Loucy (cell line): ENCODE data around the gene ALK.

ENCODE experiments used
- H2AFZ ChIP-seq: fragments of 200-600 bp; sonication (generic); 2 replicates; pipeline ENCODE4 v1.6.0; 2016; ENCODE audit warnings: antibody characterized with exemption, mild to moderate bottlenecking, low read length, moderate library complexity
- H3F3A ChIP-seq: fragments of 200-600 bp; 2 replicates; pipeline ENCODE4 v1.6.0; 2016; ENCODE audit warnings: antibody characterized with exemption, low read depth, mild to moderate bottlenecking
- H3K27me3 ChIP-seq: fragments of 200-600 bp; sonication (generic); 2 replicates; pipeline ENCODE4 v1.6.1; 2014; ENCODE audit warnings: low read length, mild to moderate bottlenecking; ENCODE audit not compliant: insufficient read depth, poor library complexity, severe bottlenecking
- H3K36me3 ChIP-seq: fragments of 200-600 bp; sonication (generic); 2 replicates; pipeline ENCODE4 v1.6.1; 2016; ENCODE audit warnings: low read length; ENCODE audit not compliant: insufficient read depth
- H3K4me1 ChIP-seq: fragments of 200-600 bp; sonication (generic); 2 replicates; pipeline ENCODE4 v1.5.1; 2014; ENCODE audit warnings: low read length, mild to moderate bottlenecking; ENCODE audit not compliant: insufficient read depth, poor library complexity, severe bottlenecking
- H3K4me2 ChIP-seq: fragments of 200-600 bp; sonication (generic); 2 replicates; pipeline ENCODE4 v1.6.0; 2014; ENCODE audit warnings: antibody characterized with exemption, low read length, low read depth, mild to moderate bottlenecking; ENCODE audit not compliant: poor library complexity, severe bottlenecking
- H3K4me3 ChIP-seq: fragments of 200-600 bp; sonication (generic); 2 replicates; pipeline ENCODE4 v1.5.1; 2014; ENCODE audit warnings: low read length, mild to moderate bottlenecking, mixed read lengths; ENCODE audit not compliant: poor library complexity, severe bottlenecking
- H3K79me2 ChIP-seq: fragments of 200-600 bp; sonication (generic); 2 replicates; pipeline ENCODE4 v1.6.1; 2014; ENCODE audit warnings: low read length; ENCODE audit not compliant: insufficient read depth
- H3K9ac ChIP-seq: fragments of 200-600 bp; sonication (generic); 2 replicates; pipeline ENCODE4 v1.6.0; 2014; ENCODE audit warnings: mild to moderate bottlenecking, low read depth, low read length, moderate library complexity; ENCODE audit not compliant: poor library complexity, severe bottlenecking
- H3K9me2 ChIP-seq: fragments of 200-600 bp; sonication (generic); replicated peaks from 2 replicates; pipeline ENCODE4 v1.6.1; 2016; ENCODE audit warnings: low read depth, low read length, mixed read lengths
- H3K9me3 ChIP-seq: fragments of 200-600 bp; sonication (generic); 2 replicates; pipeline ENCODE4 v1.6.1; 2014; ENCODE audit warnings: mild to moderate bottlenecking, antibody characterized with exemption, low read length, low read depth; ENCODE audit not compliant: insufficient read depth
- H4K20me1 ChIP-seq: fragments of 200-600 bp; sonication (generic); 2 replicates; pipeline ENCODE4 v1.6.0; 2014; ENCODE audit warnings: antibody characterized with exemption, low read length, mild to moderate bottlenecking; ENCODE audit not compliant: insufficient read depth, poor library complexity, severe bottlenecking
- EZH2phosphoT487 ChIP-seq: fragments of 200-600 bp; IDR thresholded peaks from 2 replicates; pipeline ENCODE4 v1.6.1; 2018; ENCODE audit warnings: antibody characterized with exemption, mild to moderate bottlenecking, moderate library complexity, borderline replicate concordance
- TF ChIP-seq, protein P1 (sequence below): fragments of 200-600 bp; sonication (generic); conservative IDR thresholded peaks from 2 replicates; pipeline ENCODE4 v1.5.1; 2014; ENCODE audit warnings: mild to moderate bottlenecking, antibody characterized with exemption, low read length

Gene ALK

DNA sequence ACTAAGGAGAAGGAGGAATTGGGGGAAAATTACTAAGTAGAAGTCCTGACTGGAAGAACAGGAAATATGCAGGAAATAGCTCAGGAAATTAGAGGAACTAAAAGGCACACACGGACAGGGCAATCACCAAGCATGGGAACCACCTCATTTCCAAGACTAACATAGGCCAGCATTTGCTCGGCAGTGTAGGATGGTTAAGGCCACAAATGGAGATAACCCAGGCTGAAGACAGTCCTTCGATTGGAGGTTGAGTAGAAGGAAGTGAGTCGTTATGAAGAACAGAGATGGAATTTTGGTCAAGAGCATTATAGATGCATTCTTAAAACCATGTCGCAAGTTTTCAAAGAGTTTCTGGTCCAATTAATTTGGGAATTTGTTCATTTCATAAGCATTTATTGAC, 401.4 kb downstream of the ALK start:
- Histone ChIP-seq H3K4me3 (no peak overlapping the region), H4K20me1 (no peaks in the 10 kb centered on the region), H3K9me3 (no peaks in the 10 kb centered on the region), H3K4me1 (no peaks in the 10 kb centered on the region), H3K9ac (no peak overlapping the region), H2AFZ (no peak overlapping the region), H3K27me3 (no peaks in the 10 kb centered on the region), H3K36me3 (no peaks in the 10 kb centered on the region), H3K79me2 (no peaks in the 10 kb centered on the region), H3F3A (no peaks in the 10 kb centered on the region), H3K9me2 (no peaks in the 10 kb centered on the region), H3K4me2 (no peak overlapping the region)
- TF ChIP-seq, protein P1, sequence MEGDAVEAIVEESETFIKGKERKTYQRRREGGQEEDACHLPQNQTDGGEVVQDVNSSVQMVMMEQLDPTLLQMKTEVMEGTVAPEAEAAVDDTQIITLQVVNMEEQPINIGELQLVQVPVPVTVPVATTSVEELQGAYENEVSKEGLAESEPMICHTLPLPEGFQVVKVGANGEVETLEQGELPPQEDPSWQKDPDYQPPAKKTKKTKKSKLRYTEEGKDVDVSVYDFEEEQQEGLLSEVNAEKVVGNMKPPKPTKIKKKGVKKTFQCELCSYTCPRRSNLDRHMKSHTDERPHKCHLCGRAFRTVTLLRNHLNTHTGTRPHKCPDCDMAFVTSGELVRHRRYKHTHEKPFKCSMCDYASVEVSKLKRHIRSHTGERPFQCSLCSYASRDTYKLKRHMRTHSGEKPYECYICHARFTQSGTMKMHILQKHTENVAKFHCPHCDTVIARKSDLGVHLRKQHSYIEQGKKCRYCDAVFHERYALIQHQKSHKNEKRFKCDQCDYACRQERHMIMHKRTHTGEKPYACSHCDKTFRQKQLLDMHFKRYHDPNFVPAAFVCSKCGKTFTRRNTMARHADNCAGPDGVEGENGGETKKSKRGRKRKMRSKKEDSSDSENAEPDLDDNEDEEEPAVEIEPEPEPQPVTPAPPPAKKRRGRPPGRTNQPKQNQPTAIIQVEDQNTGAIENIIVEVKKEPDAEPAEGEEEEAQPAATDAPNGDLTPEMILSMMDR, result no peak
- TF ChIP-seq EZH2phosphoT487, result no peak

DNA sequence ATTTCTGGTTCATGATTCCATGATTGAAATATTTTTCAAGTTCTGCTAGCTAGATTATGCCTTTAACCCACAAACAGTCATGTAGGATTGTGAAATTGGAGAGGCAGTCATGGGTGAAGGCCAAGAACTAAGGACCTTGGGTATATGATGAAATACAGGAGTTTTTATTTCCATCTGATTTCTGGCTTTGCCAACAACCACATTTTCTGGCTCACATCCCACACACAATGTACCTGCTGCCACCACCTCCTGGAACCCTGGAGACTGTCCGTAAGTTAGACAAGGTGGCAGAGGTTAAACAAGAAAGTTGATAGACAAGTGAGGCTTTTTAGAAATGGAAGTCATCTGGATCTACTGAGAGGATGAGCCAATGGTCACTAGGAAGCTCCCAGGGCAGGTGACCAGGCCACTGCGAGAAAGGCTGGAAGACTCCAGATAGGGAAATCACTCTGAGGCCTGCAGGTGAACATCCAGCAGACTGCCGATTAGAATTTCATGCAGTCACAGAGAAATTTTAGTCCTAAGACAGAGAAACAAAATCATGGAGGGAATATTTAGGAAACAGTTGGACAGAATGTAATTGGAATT, 402.0 kb downstream of the ALK start:
- no peaks in the 10 kb centered on the region for H3K4me1 ChIP-seq
- no peaks in the 10 kb centered on the region for H3K27me3 ChIP-seq
- H3K4me3 ChIP-seq, result no peak overlapping the region
- H4K20me1 ChIP-seq, result no peaks in the 10 kb centered on the region
- no peaks in the 10 kb centered on the region for H3K79me2 ChIP-seq
- H3K9me3 ChIP-seq, result no peaks in the 10 kb centered on the region
- H3K9me2 ChIP-seq, result no peaks in the 10 kb centered on the region
- H2AFZ ChIP-seq, result no peak overlapping the region
- no peaks in the 10 kb centered on the region for H3K36me3 ChIP-seq
- no peaks in the 10 kb centered on the region for H3F3A ChIP-seq
- H3K4me2 ChIP-seq, result no peak overlapping the region
- TF ChIP-seq, protein P1, result no peak
- TF ChIP-seq EZH2phosphoT487, result no peak
- H3K9ac ChIP-seq, result no peak overlapping the region

DNA sequence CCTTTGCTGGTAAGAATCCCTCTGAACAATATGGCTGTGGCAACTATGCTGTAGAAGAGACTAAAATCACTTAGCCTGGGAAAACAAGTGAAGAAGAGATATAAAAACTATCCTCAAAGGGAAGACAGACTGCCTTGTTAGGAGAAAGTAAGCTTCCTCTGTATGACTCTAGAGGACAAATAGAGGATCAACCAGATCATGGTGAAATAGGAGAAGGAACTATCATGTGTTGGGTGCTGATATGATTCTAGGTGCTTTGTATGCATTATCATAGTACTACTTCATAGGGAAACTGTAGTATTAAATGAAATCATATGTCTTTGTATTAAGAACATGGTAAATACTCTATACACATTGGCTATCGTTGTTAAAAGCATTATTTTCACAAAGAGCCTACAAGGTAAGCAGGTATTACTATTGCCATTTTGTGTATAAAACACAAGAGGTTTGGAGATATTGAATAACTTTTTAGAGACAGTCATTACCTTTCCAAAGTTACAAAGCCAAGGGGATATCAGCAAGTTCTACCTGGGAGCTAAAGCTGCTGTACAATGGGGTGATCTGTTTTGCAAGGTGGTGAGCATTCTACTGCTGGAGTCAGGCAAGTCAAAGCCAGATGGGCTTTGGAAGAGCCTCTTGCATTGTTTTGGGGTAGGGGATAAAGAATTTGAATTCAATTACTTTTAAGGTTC, 402.6 kb downstream of the ALK start:
- TF ChIP-seq EZH2phosphoT487, result no peak
- TF ChIP-seq, protein P1, result no peak
- Histone ChIP-seq H4K20me1 (no peaks in the 10 kb centered on the region), H3K4me1 (no peaks in the 10 kb centered on the region), H3K4me2 (no peak overlapping the region), H3F3A (no peaks in the 10 kb centered on the region), H3K79me2 (no peaks in the 10 kb centered on the region), H3K4me3 (no peak overlapping the region), H3K27me3 (no peaks in the 10 kb centered on the region), H2AFZ (no peak overlapping the region), H3K9me2 (no peaks in the 10 kb centered on the region), H3K36me3 (no peaks in the 10 kb centered on the region), H3K9me3 (no peaks in the 10 kb centered on the region), H3K9ac (no peak overlapping the region)
